ENCODE measurements around the gene ARTN. TPM values are rescaled to one million over a fixed set of nuclear protein-coding genes. Genes with fewer than 3 reads are reported as not detected.

Gene ARTN
- total and polyA plus RNA-seq, 4 donors, result 1.8 to 4.9 (median 2.1) TPM; not detected in 1

- Histone ChIP-seq H3K27me3 (ENCODE audit: control insufficient read depth in 1 of 2, insufficient read depth in 2 of 2, low read length in 1 of 2) (no peaks in the 10 kb centered on the region), H3K9me3 (ENCODE audit: control insufficient read depth, low read length) (no peaks in the 10 kb centered on the region), H3K4me3 (ENCODE audit: low read length in 2 of 2) (no peak overlapping the region), H3K36me3 (ENCODE audit: control insufficient read depth in 1 of 2, insufficient read depth in 2 of 2, low read length in 1 of 2) (no peaks in the 10 kb centered on the region), H3K4me1 (ENCODE audit: control insufficient read depth in 1 of 2, insufficient read depth in 2 of 2, low read length in 2 of 2) (no peaks in the 10 kb centered on the region), H3K27ac (ENCODE audit: low read depth in 1 of 2, low read length in 2 of 2) (no peak overlapping the region)
- no peak for ATAC-seq (ENCODE audit: low FRiP score)
- intact Hi-C loops (cut with DNase I), result no loop called here
- WGBS, 2 donors, result 85 to 87% methylated on average over 8 of the region's 8 CpGs
- DNase-seq, result peak in 1 of 2 donors; percentile 30
These were observed 43.3 kb downstream of the ARTN start for GRCh38 chr1:43976890-43977289.

GRCh38 chr1:43977376-43978263 lies 44.0 kb downstream of the ARTN start:
- no peaks in the 10 kb centered on the region for H3K4me1 ChIP-seq (ENCODE audit: control insufficient read depth in 1 of 2, insufficient read depth in 2 of 2, low read length in 2 of 2)
- no peaks in the 10 kb centered on the region for H3K9me3 ChIP-seq (ENCODE audit: control insufficient read depth, low read length)
- no peak overlapping the region for H3K4me3 ChIP-seq (ENCODE audit: low read length in 2 of 2)
- no peaks in the 10 kb centered on the region for H3K27me3 ChIP-seq (ENCODE audit: control insufficient read depth in 1 of 2, insufficient read depth in 2 of 2, low read length in 1 of 2)
- DNase-seq (peak in 1 of 2 donors; percentile 19), ATAC-seq (ENCODE audit: low FRiP score) (no peak)
- H3K36me3 ChIP-seq (ENCODE audit: control insufficient read depth in 1 of 2, insufficient read depth in 2 of 2, low read length in 1 of 2), result no peaks in the 10 kb centered on the region
- WGBS, 2 donors, result 83 to 87% methylated on average over 9 of the region's 9 CpGs
- H3K27ac ChIP-seq (ENCODE audit: low read depth in 1 of 2, low read length in 2 of 2), result no peak overlapping the region
- intact Hi-C loops (cut with DNase I), result no loop called here

- H3K4me1 ChIP-seq (ENCODE audit: control insufficient read depth in 1 of 2, insufficient read depth in 2 of 2, low read length in 2 of 2), result no peaks in the 10 kb centered on the region
- H3K27ac ChIP-seq (ENCODE audit: low read depth in 1 of 2, low read length in 2 of 2), result no peak overlapping the region
These were observed 44.6 kb downstream of the ARTN start for GRCh38 chr1:43978264-43978550.

GRCh38 chr1:43978551-43979260 lies 45.1 kb downstream of the ARTN start, which contains the start of gene B4GALT2:
Gene B4GALT2, plus strand, starts transcription at chr1:43979210. Its CDS starts 1,951 bp downstream, at chr1:43981161.
- Histone ChIP-seq H3K9me3 (ENCODE audit: control insufficient read depth, low read length) (no peaks in the 10 kb centered on the region), H3K4me3 (ENCODE audit: low read length in 2 of 2) (peak within 1 kb of the TSS; percentile 64), H3K4me1 (ENCODE audit: control insufficient read depth in 1 of 2, insufficient read depth in 2 of 2, low read length in 2 of 2) (no peaks in the 10 kb centered on the region), H3K27ac (ENCODE audit: low read depth in 1 of 2, low read length in 2 of 2) (no peak within 1 kb of the TSS), H3K27me3 (ENCODE audit: control insufficient read depth in 1 of 2, insufficient read depth in 2 of 2, low read length in 1 of 2) (no peaks in the 10 kb centered on the region), H3K36me3 (ENCODE audit: control insufficient read depth in 1 of 2, insufficient read depth in 2 of 2, low read length in 1 of 2) (no peaks in the 10 kb centered on the region)
- 4 to 7% methylated on average over 29 to 54 of the region's 54 CpGs for WGBS, 2 donors
- no peak for ATAC-seq (ENCODE audit: low FRiP score)
- intact Hi-C loops (cut with DNase I), result no loop called here
- peak; percentile 53 to 85 for DNase-seq

More at GRCh38 chr1:43978264-43978550, 44.6 kb downstream of the ARTN start:
- intact Hi-C loops (cut with DNase I), result no loop called here
- WGBS, 2 donors, result 66 to 69% methylated on average over 5 of the region's 5 CpGs
- DNase-seq (peak in 1 of 2 donors; percentile 39), ATAC-seq (ENCODE audit: low FRiP score) (no peak)
- Histone ChIP-seq H3K9me3 (ENCODE audit: control insufficient read depth, low read length) (no peaks in the 10 kb centered on the region), H3K4me3 (ENCODE audit: low read length in 2 of 2) (no peak overlapping the region), H3K36me3 (ENCODE audit: control insufficient read depth in 1 of 2, insufficient read depth in 2 of 2, low read length in 1 of 2) (no peaks in the 10 kb centered on the region), H3K27me3 (ENCODE audit: control insufficient read depth in 1 of 2, insufficient read depth in 2 of 2, low read length in 1 of 2) (no peaks in the 10 kb centered on the region)

GRCh38 chr1:43979261-43979527 lies 45.6 kb downstream of the ARTN start:
- intact Hi-C loops (cut with DNase I), result no loop called here
- ATAC-seq (ENCODE audit: low FRiP score), result no peak
- no peak overlapping the region for H3K27ac ChIP-seq (ENCODE audit: low read depth in 1 of 2, low read length in 2 of 2)
- DNase-seq, result no peak
- H3K27me3 ChIP-seq (ENCODE audit: control insufficient read depth in 1 of 2, insufficient read depth in 2 of 2, low read length in 1 of 2), result no peaks in the 10 kb centered on the region
- no peaks in the 10 kb centered on the region for H3K4me1 ChIP-seq (ENCODE audit: control insufficient read depth in 1 of 2, insufficient read depth in 2 of 2, low read length in 2 of 2)
- no peaks in the 10 kb centered on the region for H3K36me3 ChIP-seq (ENCODE audit: control insufficient read depth in 1 of 2, insufficient read depth in 2 of 2, low read length in 1 of 2)
- no peaks in the 10 kb centered on the region for H3K9me3 ChIP-seq (ENCODE audit: control insufficient read depth, low read length)
- WGBS, 2 donors, result 1 to 3% methylated on average over 7 to 45 of the region's 45 CpGs
- peak overlapping the region; percentile 64 for H3K4me3 ChIP-seq (ENCODE audit: low read length in 2 of 2)

GRCh38 chr1:43979528-43980254 lies 46.1 kb downstream of the ARTN start:
- intact Hi-C loops (cut with DNase I), result no loop called here

GRCh38 chr1:43980255-43981134 lies 46.9 kb downstream of the ARTN start:
- WGBS, 2 donors, result 42 to 51% methylated on average over 12 to 13 of the region's 13 CpGs

More at GRCh38 chr1:43979528-43980254, 46.1 kb downstream of the ARTN start:
- DNase-seq (peak; percentile 72 to 85), ATAC-seq (ENCODE audit: low FRiP score) (no peak)
- Histone ChIP-seq H3K4me1 (ENCODE audit: control insufficient read depth in 1 of 2, insufficient read depth in 2 of 2, low read length in 2 of 2) (no peaks in the 10 kb centered on the region), H3K36me3 (ENCODE audit: control insufficient read depth in 1 of 2, insufficient read depth in 2 of 2, low read length in 1 of 2) (no peaks in the 10 kb centered on the region), H3K9me3 (ENCODE audit: control insufficient read depth, low read length) (no peaks in the 10 kb centered on the region), H3K27ac (ENCODE audit: low read depth in 1 of 2, low read length in 2 of 2) (no peak overlapping the region), H3K27me3 (ENCODE audit: control insufficient read depth in 1 of 2, insufficient read depth in 2 of 2, low read length in 1 of 2) (no peaks in the 10 kb centered on the region), H3K4me3 (ENCODE audit: low read length in 2 of 2) (peak overlapping the region; percentile 64)
- 1% methylated on average over 39 to 45 of the region's 45 CpGs for WGBS, 2 donors

GRCh38 chr1:43981135-43981491 lies 47.5 kb downstream of the ARTN start:
- 88 to 89% methylated on average over 19 to 20 of the region's 20 CpGs for whole genome bisulfite sequencing, 2 donors
- H3K4me1 ChIP-seq (ENCODE audit: control insufficient read depth in 1 of 2, insufficient read depth in 2 of 2, low read length in 2 of 2), result no peaks in the 10 kb centered on the region
- H3K9me3 ChIP-seq (ENCODE audit: control insufficient read depth, low read length), result no peaks in the 10 kb centered on the region
- H3K27me3 ChIP-seq (ENCODE audit: control insufficient read depth in 1 of 2, insufficient read depth in 2 of 2, low read length in 1 of 2), result no peaks in the 10 kb centered on the region
- H3K36me3 ChIP-seq (ENCODE audit: control insufficient read depth in 1 of 2, insufficient read depth in 2 of 2, low read length in 1 of 2), result no peaks in the 10 kb centered on the region
- intact Hi-C loops (cut with DNase I), result no loop called here
- ATAC-seq (ENCODE audit: low FRiP score) (no peak), DNase-seq (peak; percentile 48 to 75)
- H3K27ac ChIP-seq (ENCODE audit: low read depth in 1 of 2, low read length in 2 of 2), result no peak overlapping the region
- no peak overlapping the region for H3K4me3 ChIP-seq (ENCODE audit: low read length in 2 of 2)

More at GRCh38 chr1:43980255-43981134, 46.9 kb downstream of the ARTN start:
- ATAC-seq (ENCODE audit: low FRiP score), result no peak
- intact Hi-C loops (cut with DNase I), result no loop called here
- H3K4me1 ChIP-seq (ENCODE audit: control insufficient read depth in 1 of 2, insufficient read depth in 2 of 2, low read length in 2 of 2), result no peaks in the 10 kb centered on the region
- DNase-seq, result peak in 1 of 2 donors; percentile 45
- no peaks in the 10 kb centered on the region for H3K27me3 ChIP-seq (ENCODE audit: control insufficient read depth in 1 of 2, insufficient read depth in 2 of 2, low read length in 1 of 2)
- H3K36me3 ChIP-seq (ENCODE audit: control insufficient read depth in 1 of 2, insufficient read depth in 2 of 2, low read length in 1 of 2), result no peaks in the 10 kb centered on the region
- no peak overlapping the region for H3K4me3 ChIP-seq (ENCODE audit: low read length in 2 of 2)
- no peak overlapping the region for H3K27ac ChIP-seq (ENCODE audit: low read depth in 1 of 2, low read length in 2 of 2)
- no peaks in the 10 kb centered on the region for H3K9me3 ChIP-seq (ENCODE audit: control insufficient read depth, low read length)
